GM18951 (cell line): ENCODE measurements around the gene CFAP44.

Experiments
- POLR2A ChIP-seq: IDR thresholded peaks from 4 replicates; pipeline ENCODE4 v1.6.1; 2011; ENCODE audit warnings: mild to moderate bottlenecking; ENCODE audit not compliant: insufficient read length, insufficient read depth; ENCODE audit errors: extremely low read depth
- in situ Hi-C: fragments of 300-500 bp; cut with MboI; formaldehyde crosslinking; loops from one replicate; pipeline ENCODE4 v1.12.0; 2022; ENCODE audit warnings: low sequenced_read_pairs, mixed read lengths, inconsistent platforms; ENCODE audit not compliant: unreplicated experiment

CFAP44 gene

DNA sequence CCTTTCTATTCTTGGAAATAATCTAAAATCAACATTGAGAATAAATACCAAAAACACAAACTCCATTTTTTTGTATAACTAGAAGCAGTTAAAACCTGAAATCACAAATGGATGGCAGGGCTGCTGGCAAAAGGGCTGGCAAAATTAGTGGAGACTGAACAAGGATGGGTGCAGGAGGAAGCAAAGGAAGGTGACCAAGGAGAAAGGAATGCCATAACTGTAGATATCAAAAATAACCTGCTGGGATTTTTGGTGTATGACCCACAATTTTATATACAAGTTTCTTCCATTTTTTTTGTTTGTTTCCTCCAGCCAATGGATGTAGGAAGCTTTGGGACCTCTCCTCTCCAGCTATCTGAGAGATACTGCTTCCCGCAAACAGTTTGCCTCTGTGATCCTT is 12.7 kb downstream of the CFAP44 start:
- TF ChIP-seq POLR2A: no peak
- in situ Hi-C loops: no loop called here

DNA sequence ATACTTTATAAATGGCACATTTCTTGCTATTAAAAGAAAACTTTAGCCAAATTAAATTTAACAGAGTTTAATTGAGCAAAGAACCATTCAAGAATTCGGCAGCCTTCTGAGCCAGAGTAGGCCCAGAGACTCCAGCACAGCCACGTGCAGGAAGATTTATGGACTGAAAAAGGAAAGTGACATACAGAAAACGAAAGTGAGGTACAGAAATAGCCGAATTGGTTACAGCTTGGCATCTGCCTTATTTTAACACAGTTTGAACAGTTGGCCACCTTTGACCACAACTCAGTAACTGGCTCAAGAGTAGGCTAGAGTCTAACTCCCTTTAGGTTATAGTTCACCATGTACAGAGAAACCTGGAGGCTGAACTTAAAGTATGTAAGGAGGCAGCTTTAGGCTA is 17.6 kb downstream of the CFAP44 start:
- no peak for TF ChIP-seq POLR2A
- in situ Hi-C loops: no loop called here

DNA sequence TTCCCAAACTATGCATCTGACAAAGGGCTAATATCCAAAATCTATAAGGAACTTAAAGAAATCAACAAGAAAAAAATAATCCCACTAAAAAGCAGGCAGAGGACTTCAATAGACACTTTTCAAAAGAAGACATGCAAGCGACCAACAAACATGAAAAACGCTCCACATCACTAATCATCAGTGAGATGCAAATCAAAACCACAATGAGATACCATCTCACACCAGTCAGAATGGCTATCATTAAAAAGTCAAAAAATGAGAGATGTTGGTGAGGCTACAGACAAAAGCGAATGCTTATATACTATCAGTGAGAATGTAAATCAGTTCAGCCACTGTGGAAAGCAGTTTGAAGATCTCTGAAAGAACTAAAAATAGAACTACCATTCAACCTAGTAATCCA is 20.2 kb downstream of the CFAP44 start:
- no peak for TF ChIP-seq POLR2A
- in situ Hi-C loops: no loop called here

DNA sequence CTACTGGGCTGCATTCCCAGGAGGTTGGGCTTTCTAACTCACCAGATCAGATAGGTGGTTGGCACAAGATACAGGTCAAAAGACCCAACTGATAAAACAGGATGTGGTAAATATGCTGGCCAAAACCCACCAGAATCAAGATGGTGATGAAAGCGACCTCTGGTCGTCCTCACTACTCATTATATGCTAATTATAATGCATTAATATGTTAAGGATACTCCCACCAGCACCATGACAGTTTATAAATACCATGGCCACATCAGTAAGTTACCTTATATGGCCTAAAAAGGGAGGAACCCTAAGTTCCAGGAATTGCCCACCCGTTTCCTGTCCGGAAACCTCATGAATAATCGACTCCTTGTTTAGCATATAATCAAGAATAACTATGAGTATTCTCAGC is 31.6 kb downstream of the CFAP44 start:
- in situ Hi-C loops: no loop called here
- TF ChIP-seq POLR2A: no peak

DNA sequence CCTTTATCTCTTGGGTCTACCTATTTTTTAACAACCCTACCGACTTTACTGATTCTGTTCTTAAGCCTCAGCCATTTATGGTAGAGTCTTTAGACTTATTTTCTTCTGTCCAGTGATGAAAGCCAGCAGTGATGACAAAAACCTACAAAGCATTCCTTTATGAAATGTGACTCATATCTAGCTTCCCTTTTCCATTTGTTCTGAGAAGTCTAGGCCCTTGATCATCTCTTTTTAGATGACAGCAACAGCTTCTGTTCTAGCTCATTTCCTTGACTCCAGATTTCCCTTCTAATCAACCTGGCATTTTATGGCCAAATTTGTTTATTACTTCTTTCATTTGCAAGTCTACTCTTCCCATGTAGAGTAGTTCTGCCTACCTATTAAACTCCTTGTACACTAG is 36.1 kb downstream of the CFAP44 start:
- in situ Hi-C loops: no loop called here
- no peak for TF ChIP-seq POLR2A

DNA sequence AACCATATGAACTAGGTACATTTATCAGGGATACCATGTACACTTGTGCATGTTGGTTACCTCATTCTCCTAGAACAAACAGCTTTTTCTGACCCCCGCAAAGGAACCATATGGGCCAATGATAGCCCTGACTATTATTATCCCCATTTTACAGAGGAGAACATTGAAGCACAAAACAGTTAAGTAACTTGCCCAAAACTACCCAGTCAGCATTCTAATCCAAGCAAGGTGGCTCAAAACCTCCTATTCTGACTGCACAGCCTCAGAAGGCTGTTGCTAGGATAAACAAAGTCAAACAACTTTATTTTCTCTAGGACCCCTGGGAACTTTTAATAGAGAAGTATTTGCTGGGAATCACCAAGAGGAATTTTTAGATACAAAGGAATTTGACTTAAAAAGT is 36.7 kb downstream of the CFAP44 start:
- in situ Hi-C loops: no loop called here
- TF ChIP-seq POLR2A: no peak
